Neural cell (in vitro differentiated cells): ENCODE data around the gene KCND2. TPM values are rescaled to one million over a fixed set of nuclear protein-coding genes. Genes with fewer than 3 reads are reported as not detected.
A peak's percentile ranks its signal among the peaks of the same experiment; 100 is the strongest.

ENCODE experiments used
- H2AFZ ChIP-seq: fragments of 200-600, 300-800 bp; sonication (generic), shearing (Covaris generic); 2 replicates; pipeline ENCODE4 v1.6.0; 2014; ENCODE audit warnings: low read depth, mild to moderate bottlenecking, antibody characterized with exemption, low read length, moderate library complexity
- H3F3A ChIP-seq: fragments of 200-600 bp; shearing (Covaris generic); 2 replicates; pipeline ENCODE4 v1.6.1; 2016; ENCODE audit warnings: mild to moderate bottlenecking, moderate library complexity, mixed read lengths, antibody characterized with exemption, low read length; ENCODE audit not compliant: insufficient read depth, poor library complexity, severe bottlenecking
- H3K27ac ChIP-seq: fragments of 200-600, 300-800 bp; sonication (generic), shearing (Covaris generic); 2 replicates; pipeline ENCODE4 v1.5.1; 2014; ENCODE audit warnings: mild to moderate bottlenecking, low read length, moderate library complexity
- H3K27me3 ChIP-seq: fragments of 300-800, 200-600 bp; sonication (generic), shearing (Covaris generic); 2 replicates; pipeline ENCODE4 v1.6.0; 2014; ENCODE audit warnings: mild to moderate bottlenecking, low read depth, low read length, moderate library complexity; ENCODE audit not compliant: insufficient read depth
- H3K36me3 ChIP-seq: fragments of 300-800, 200-600 bp; sonication (generic), shearing (Covaris generic); 2 replicates; pipeline ENCODE4 v1.5.1; 2014; ENCODE audit warnings: mild to moderate bottlenecking, antibody characterized with exemption, low read length, moderate library complexity; ENCODE audit not compliant: insufficient read depth
- H3K4me2 ChIP-seq: fragments of 300-800, 200-600 bp; sonication (generic), shearing (Covaris generic); 2 replicates; pipeline ENCODE4 v1.6.0; 2014; ENCODE audit warnings: mild to moderate bottlenecking, low read length
- H3K4me3 ChIP-seq: fragments of 300-800, 200-600 bp; sonication (generic), shearing (Covaris generic); 2 replicates; pipeline ENCODE4 v1.5.1; 2014; ENCODE audit warnings: mild to moderate bottlenecking, low read length, moderate library complexity
- H3K79me2 ChIP-seq: fragments of 200-600 bp; shearing (Covaris generic); replicated peaks from 2 replicates; pipeline ENCODE4 v1.6.0; 2014; ENCODE audit warnings: mild to moderate bottlenecking, low read length, moderate library complexity; ENCODE audit not compliant: insufficient read depth
- H3K9ac ChIP-seq: fragments of 300-800, 200-600 bp; sonication (generic), shearing (Covaris generic); 2 replicates; pipeline ENCODE4 v1.6.1; 2016; ENCODE audit warnings: mild to moderate bottlenecking, low read length, mixed read lengths
- H3K9me2 ChIP-seq: fragments of 200-600 bp; shearing (Covaris generic); 2 replicates; pipeline ENCODE4 v1.6.1; 2016; ENCODE audit warnings: mild to moderate bottlenecking, low read length, mixed read lengths; ENCODE audit not compliant: insufficient read depth
- H3K9me3 ChIP-seq: fragments of 200-600, 300-800 bp; sonication (generic), shearing (Covaris generic); 2 replicates; pipeline ENCODE4 v1.6.1; 2016; ENCODE audit warnings: mild to moderate bottlenecking, mixed run types, low read length, moderate library complexity, mixed read lengths
- H4K20me1 ChIP-seq: fragments of 200-600 bp; shearing (Covaris generic); 2 replicates; pipeline ENCODE4 v1.6.1; 2016; ENCODE audit warnings: mild to moderate bottlenecking, mixed run types; ENCODE audit not compliant: insufficient read depth
- CTCF ChIP-seq: fragments of 450-650 bp; IDR thresholded peaks from 2 replicates; pipeline ENCODE4 v1.5.1; 2014; ENCODE audit warnings: antibody characterized with exemption, mild to moderate bottlenecking, moderate library complexity; ENCODE audit not compliant: poor library complexity, severe bottlenecking
- EP300 ChIP-seq: fragments of 450-650 bp; conservative IDR thresholded peaks from 2 replicates; pipeline ENCODE4 v1.6.1; 2014; ENCODE audit warnings: antibody characterized with exemption, mild to moderate bottlenecking, moderate library complexity; ENCODE audit not compliant: poor library complexity, severe bottlenecking
- EZH2 ChIP-seq: fragments of 200-600, 300-800 bp; shearing (Covaris generic), sonication (generic); IDR thresholded peaks from 2 replicates; pipeline ENCODE4 v1.6.1; 2014; ENCODE audit warnings: antibody characterized with exemption, low read length, borderline replicate concordance, mild to moderate bottlenecking; ENCODE audit not compliant: insufficient read depth, poor library complexity, severe bottlenecking
- MXI1 ChIP-seq: fragments of 450-650 bp; conservative IDR thresholded peaks from 2 replicates; pipeline ENCODE4 v1.6.1; 2014; ENCODE audit warnings: antibody characterized with exemption, mild to moderate bottlenecking; ENCODE audit not compliant: poor library complexity, severe bottlenecking
- POLR2AphosphoS5 ChIP-seq: IDR thresholded peaks from 2 replicates; pipeline ENCODE4 v1.6.1; 2012
- RAD21 ChIP-seq: fragments of 450-650 bp; conservative IDR thresholded peaks from 2 replicates; pipeline ENCODE4 v1.6.1; 2014; ENCODE audit warnings: antibody characterized with exemption, mild to moderate bottlenecking, moderate library complexity
- REST ChIP-seq: IDR thresholded peaks from 2 replicates; pipeline ENCODE4 v1.6.1; 2012; ENCODE audit warnings: borderline replicate concordance
- SMC3 ChIP-seq: fragments of 450-650 bp; conservative IDR thresholded peaks from 2 replicates; pipeline ENCODE4 v1.6.1; 2014; ENCODE audit warnings: antibody characterized with exemption, mild to moderate bottlenecking, moderate library complexity; ENCODE audit not compliant: poor library complexity
- TAF1 ChIP-seq: IDR thresholded peaks from 2 replicates; pipeline ENCODE4 v1.6.1; 2012; ENCODE audit warnings: low read depth
- polyA minus RNA-seq: library from RNA; depleted of rRNA, polyadenylated mRNA; stranded (reverse); fragments of >200 nt; gene quantifications from 2 replicates; pipeline ENCODE4 v1.2.3, GENCODE V29; 2014
- polyA plus RNA-seq: library from polyadenylated mRNA; depleted of rRNA; stranded (reverse); fragments of >200 nt; gene quantifications from 2 replicates; pipeline ENCODE4 v1.2.3, GENCODE V29; 2014

The KCND2 gene
- polyA plus RNA-seq (10.4 and 11.0 TPM in 2 replicates), polyA minus RNA-seq (29.2 and 29.9 TPM in 2 replicates)

GRCh38 chr7:120272701-120273475 is at the start of gene KCND2:
Gene KCND2 (plus strand): TSS chr7:120273175.
- no peak for TF ChIP-seq EP300
- TF ChIP-seq CTCF = no peak
- TF ChIP-seq SMC3 = no peak
- peak; percentile 75 for TF ChIP-seq MXI1
- TF ChIP-seq POLR2AphosphoS5 = peak; percentile 22
- no peak for TF ChIP-seq EZH2
- peak; percentile 28 for TF ChIP-seq REST
- no peak for TF ChIP-seq RAD21
- TF ChIP-seq TAF1 = no peak
- H3K9ac ChIP-seq = peak within 1 kb of the TSS; percentile 84
- H3K9me3 ChIP-seq = no peaks in the 10 kb centered on the region
- H4K20me1 ChIP-seq = no peaks in the 10 kb centered on the region
- peak within 1 kb of the TSS; percentile 69 for H3K4me2 ChIP-seq
- H3K4me3 ChIP-seq = peak within 1 kb of the TSS; percentile 85
- peak within 1 kb of the TSS; percentile 57 for H3K27ac ChIP-seq
- H3K79me2 ChIP-seq = no peaks in the 10 kb centered on the region
- peaks cover 7% of the 10 kb centered on the region for H3K27me3 ChIP-seq
- H3F3A ChIP-seq = no peaks in the 10 kb centered on the region
- H2AFZ ChIP-seq = peak within 1 kb of the TSS; percentile 82
- H3K9me2 ChIP-seq = no peaks in the 10 kb centered on the region
- no peaks in the 10 kb centered on the region for H3K36me3 ChIP-seq

GRCh38 chr7:120226188-120226587 is 46.8 kb upstream of the KCND2 start:
- no peak overlapping the region for H3K9ac ChIP-seq
- no peak overlapping the region for H2AFZ ChIP-seq
- no peak overlapping the region for H3K27ac ChIP-seq
- H3F3A ChIP-seq = no peaks in the 10 kb centered on the region
- no peaks in the 10 kb centered on the region for H3K9me2 ChIP-seq
- H4K20me1 ChIP-seq = no peaks in the 10 kb centered on the region
- no peaks in the 10 kb centered on the region for H3K9me3 ChIP-seq
- H3K4me2 ChIP-seq = no peak overlapping the region
- H3K79me2 ChIP-seq = no peaks in the 10 kb centered on the region
- H3K27me3 ChIP-seq = no peaks in the 10 kb centered on the region
- H3K36me3 ChIP-seq = no peaks in the 10 kb centered on the region
- TF ChIP-seq CTCF = no peak
- TF ChIP-seq MXI1 = no peak
- TF ChIP-seq TAF1 = no peak
- TF ChIP-seq EZH2 = no peak
- H3K4me3 ChIP-seq = no peak overlapping the region
